ENCODE results near the gene OOSP1.

Gene OOSP1

GRCh38 chr11:59957094-59957493 lies 18.9 kb downstream of the OOSP1 start (continued):
- TF ChIP-seq TSHZ2 (CRISPR knock-in tag; IDR thresholded peaks at IDR 0.05) (no peak), ZFP30 (CRISPR knock-in tag; IDR thresholded peaks at IDR 0.05) (no peak), ISL1 (CRISPR knock-in tag; IDR thresholded peaks at IDR 0.05) (no peak), RARB (CRISPR knock-in tag; IDR thresholded peaks at IDR 0.05) (no peak)

DNA sequence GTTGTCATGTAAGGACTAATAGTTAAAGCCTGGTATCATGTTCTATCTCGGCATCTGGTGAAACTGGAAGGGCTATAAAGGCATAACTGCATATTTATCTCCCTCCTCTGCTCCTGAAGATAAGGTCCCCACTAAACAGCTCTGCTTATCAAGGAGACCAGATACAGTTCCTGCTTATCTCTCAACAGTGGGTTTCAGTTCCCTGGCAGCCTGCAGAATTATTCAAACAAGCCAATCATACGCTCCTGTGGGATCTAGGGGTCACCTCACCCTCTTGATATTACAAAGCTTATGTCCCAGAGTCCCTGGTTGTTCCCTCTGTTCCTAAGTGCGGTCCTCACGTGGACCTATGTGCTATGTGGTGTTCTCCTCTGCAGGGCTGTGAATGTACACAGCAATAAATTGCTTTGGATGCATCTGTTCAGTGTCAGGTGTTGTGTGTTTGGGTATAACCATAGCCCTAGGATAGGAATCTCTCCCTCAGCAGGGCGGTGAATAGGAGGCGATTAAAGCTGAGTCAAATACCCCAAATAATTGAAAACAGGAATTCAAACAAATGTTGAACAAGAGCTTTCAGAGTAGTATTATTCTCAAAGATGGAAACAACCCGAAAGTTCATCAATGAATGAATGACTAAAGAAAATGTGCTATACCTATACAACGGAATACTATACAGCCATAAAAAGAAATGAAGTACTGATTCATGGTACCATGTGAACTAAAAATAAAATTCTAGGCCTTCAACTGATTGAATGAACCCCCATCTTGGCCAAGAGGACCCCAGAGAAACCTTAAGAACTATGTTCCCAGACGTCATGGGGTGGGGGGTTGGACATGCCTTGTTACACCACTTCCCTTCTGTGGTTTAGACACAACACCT lies 22.5 kb downstream of the OOSP1 start:
- TF ChIP-seq TCF4 (CRISPR knock-in tag; IDR thresholded peaks at IDR 0.05; ENCODE audit: borderline replicate concordance), result peak; percentile 61; the same call in 1 of the 2 replicates
- TF ChIP-seq GLIS3 (CRISPR knock-in tag; IDR thresholded peaks at IDR 0.05), result no peak
- no peak for TF ChIP-seq ARNTL (CRISPR knock-in tag; IDR thresholded peaks at IDR 0.05; ENCODE audit: borderline replicate concordance, low read depth)
- TF ChIP-seq CSDC2 (CRISPR knock-in tag; IDR thresholded peaks at IDR 0.05), result no peak
- no peak for ATAC-seq

GRCh38 chr11:59962107-59962482 lies 23.9 kb downstream of the OOSP1 start:
- TF ChIP-seq ZNF8 (CRISPR knock-in tag; IDR thresholded peaks at IDR 0.05), result no peak
- no peak for TF ChIP-seq PATZ1 (CRISPR knock-in tag; IDR thresholded peaks at IDR 0.05; ENCODE audit: borderline replicate concordance)
- no peak for TF ChIP-seq GLIS3 (CRISPR knock-in tag; IDR thresholded peaks at IDR 0.05)
- no peak for TF ChIP-seq ZNF70 (CRISPR knock-in tag; IDR thresholded peaks at IDR 0.05)
- no peak for ATAC-seq

GRCh38 chr11:59963733-59964132 lies 25.5 kb downstream of the OOSP1 start, which contains the start of gene OOSP4A:
TSS of gene OOSP4A (plus strand) at chr11:59964033. CDS start at chr11:59964033, 0 bp downstream.
- TF ChIP-seq PPARA (CRISPR knock-in tag; IDR thresholded peaks at IDR 0.05; ENCODE audit: borderline replicate concordance), result no peak
- TF ChIP-seq CSDC2 (CRISPR knock-in tag; IDR thresholded peaks at IDR 0.05), result no peak
- TF ChIP-seq OSR1 (CRISPR knock-in tag; IDR thresholded peaks at IDR 0.05), result no peak
- ATAC-seq, result no peak

DNA sequence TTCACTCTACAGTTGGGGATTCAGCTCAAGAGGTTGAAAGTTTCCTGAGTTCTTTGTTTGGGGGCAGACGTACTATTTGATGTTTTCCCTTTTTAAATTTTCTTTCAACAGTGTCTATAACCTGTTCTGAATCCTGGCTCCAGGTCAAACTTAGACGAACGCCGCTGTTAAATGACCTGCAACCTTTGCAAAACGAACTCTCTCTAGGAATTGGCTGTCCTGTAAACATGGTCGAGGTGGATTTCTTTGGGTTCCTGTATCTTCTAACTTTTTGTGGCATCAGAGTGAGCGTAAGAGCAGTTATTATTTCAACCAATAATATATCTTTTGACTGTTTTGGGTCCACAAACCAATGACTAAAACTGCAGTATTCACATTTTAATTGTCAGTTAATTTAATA lies 27.2 kb downstream of the OOSP1 start:
- no peak for ATAC-seq
- TF ChIP-seq CSRNP3 (CRISPR knock-in tag; IDR thresholded peaks at IDR 0.05), result no peak
- no peak for TF ChIP-seq SNAI2 (CRISPR knock-in tag; IDR thresholded peaks at IDR 0.05)
- no peak for TF ChIP-seq ZFP3 (CRISPR knock-in tag; IDR thresholded peaks at IDR 0.05)
- no peak for TF ChIP-seq ZNF70 (CRISPR knock-in tag; IDR thresholded peaks at IDR 0.05)
- no peak for TF ChIP-seq ZC3H10 (CRISPR knock-in tag; IDR thresholded peaks at IDR 0.05)
- no peak for TF ChIP-seq TOX (CRISPR knock-in tag; IDR thresholded peaks at IDR 0.05; ENCODE audit: borderline replicate concordance)
- TF ChIP-seq CSDC2 (CRISPR knock-in tag; IDR thresholded peaks at IDR 0.05), result no peak
- TF ChIP-seq, protein P1, sequence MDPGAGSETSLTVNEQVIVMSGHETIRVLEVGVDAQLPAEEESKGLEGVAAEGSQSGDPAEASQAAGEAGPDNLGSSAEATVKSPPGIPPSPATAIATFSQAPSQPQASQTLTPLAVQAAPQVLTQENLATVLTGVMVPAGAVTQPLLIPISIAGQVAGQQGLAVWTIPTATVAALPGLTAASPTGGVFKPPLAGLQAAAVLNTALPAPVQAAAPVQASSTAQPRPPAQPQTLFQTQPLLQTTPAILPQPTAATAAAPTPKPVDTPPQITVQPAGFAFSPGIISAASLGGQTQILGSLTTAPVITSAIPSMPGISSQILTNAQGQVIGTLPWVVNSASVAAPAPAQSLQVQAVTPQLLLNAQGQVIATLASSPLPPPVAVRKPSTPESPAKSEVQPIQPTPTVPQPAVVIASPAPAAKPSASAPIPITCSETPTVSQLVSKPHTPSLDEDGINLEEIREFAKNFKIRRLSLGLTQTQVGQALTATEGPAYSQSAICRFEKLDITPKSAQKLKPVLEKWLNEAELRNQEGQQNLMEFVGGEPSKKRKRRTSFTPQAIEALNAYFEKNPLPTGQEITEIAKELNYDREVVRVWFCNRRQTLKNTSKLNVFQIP (CRISPR knock-in tag; IDR thresholded peaks at IDR 0.05; ENCODE audit: borderline replicate concordance, low read depth), result no peak

Data from SK-N-SH treated with all-trans-retinoic acid at 6 μM for 48 hours (cell line).